HG03280 (cell line): ENCODE measurements around the gene SNRNP48.
A peak's percentile ranks its signal among the peaks of the same experiment; 100 is the strongest.

Source experiments
- ATAC-seq: cut with Tn5 transposase; IDR thresholded peaks from one replicate; pipeline ENCODE4 v1.9.1; 2021; ENCODE audit warnings: mild to moderate bottlenecking, moderate library complexity; ENCODE audit not compliant: unreplicated experiment

SNRNP48 gene, protein sequence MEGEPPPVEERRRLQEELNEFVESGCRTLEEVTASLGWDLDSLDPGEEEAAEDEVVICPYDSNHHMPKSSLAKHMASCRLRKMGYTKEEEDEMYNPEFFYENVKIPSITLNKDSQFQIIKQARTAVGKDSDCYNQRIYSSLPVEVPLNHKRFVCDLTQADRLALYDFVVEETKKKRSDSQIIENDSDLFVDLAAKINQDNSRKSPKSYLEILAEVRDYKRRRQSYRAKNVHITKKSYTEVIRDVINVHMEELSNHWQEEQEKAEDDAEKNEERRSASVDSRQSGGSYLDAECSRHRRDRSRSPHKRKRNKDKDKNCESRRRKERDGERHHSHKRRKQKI

DNA sequence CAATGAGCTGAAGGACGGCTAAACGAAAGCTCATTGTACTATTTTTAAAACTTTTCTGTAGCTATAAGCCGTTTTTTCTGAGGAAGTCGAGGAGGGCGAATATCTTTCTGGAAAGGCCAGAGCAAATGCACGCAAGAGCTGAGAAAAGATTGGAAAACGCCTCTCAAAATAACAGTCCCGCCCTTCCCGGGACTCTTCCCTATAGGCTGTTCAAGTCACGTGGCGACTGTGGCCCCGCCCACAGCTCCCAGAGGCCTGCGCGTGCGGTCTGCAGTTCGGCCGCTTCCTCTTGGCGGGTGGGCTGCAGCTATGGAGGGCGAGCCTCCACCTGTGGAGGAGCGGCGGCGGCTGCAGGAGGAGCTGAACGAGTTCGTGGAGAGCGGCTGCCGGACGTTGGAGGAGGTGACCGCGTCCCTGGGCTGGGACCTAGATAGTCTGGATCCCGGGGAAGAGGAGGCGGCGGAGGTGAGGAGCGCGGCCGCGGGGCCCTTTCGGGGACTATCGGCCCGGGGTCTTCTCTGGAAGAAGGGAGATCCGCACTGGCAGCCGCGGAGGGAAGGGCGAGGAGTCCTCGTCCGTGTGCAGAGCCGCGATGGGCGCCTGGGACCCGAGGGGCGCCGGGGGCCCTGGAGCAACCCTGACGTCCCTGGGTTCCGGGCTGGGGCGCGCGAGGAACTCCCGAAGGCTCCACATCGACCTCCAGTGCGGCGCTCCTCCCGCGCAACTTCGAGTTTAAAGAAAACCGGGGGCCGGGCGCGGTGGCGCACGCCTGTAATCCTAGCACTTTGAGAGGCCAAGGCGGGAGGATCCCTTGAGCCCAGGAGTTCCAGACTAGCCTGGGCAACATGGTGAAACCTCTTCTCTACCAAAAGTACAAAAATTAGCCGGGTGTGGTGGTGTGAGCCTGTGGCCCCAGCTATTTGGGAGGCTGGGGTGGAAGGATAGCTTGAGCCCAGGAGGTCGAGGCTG is at the start of gene SNRNP48:
Gene SNRNP48 (plus strand): TSS at position 250 of the 969 bp plus-strand sequence. CDS start 60 bp downstream, at position 310.
- peak; percentile 100 for ATAC-seq

DNA sequence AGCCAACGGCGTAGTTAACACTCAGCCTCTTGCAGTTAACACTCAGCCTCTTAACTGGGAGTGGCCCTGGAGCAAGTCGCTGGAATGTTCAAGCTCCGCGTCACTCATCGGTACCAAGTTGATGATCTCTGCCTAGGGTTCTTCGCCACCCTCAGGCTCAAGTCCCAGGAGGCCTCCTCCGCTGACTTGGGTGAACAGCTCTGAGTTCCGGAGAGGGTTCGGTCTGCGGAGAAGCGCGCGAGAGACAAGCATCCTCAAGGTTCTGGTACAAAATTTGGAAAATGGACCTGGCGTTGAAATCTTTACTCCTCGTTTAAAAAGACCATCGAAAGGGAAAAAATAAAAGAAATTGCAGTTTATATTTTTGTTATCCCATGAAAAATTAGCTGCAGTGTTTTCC is 49.4 kb upstream of the SNRNP48 start:
- ATAC-seq: no peak

DNA sequence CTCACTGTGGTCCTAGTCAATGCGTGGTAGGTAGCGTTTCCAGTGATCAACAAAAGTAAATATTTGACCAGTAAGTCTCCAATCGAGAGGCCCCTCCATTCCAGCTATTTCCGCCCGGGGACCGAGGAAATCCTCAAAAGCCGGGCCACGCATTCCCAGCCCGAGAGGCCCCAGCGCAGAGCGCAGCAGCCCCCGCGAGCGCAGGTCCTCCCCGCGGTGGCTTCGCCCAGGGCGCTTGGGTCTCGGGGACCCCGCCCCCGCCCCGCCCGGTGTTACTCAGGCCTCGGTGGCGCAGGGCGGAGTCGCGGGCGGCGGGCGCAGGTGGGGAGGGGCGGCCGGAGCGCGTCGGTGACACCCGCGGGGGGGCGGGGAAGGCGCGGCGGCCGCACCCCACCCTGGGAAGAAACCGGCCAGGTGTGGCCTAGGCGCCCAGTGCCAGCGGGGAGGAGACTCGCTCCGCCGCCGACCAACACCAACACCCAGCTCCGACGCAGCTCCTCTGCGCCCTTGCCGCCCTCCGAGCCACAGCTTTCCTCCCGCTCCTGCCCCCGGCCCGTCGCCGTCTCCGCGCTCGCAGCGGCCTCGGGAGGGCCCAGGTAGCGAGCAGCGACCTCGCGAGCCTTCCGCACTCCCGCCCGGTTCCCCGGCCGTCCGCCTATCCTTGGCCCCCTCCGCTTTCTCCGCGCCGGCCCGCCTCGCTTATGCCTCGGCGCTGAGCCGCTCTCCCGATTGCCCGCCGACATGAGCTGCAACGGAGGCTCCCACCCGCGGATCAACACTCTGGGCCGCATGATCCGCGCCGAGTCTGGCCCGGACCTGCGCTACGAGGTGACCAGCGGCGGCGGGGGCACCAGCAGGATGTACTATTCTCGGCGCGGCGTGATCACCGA is 48.6 kb upstream of the SNRNP48 start, which contains the start of gene DSP:
Gene DSP (plus strand): TSS at position 497 of the 890 bp plus-strand sequence. CDS start 245 bp downstream, at position 742.
- no peak for ATAC-seq

DNA sequence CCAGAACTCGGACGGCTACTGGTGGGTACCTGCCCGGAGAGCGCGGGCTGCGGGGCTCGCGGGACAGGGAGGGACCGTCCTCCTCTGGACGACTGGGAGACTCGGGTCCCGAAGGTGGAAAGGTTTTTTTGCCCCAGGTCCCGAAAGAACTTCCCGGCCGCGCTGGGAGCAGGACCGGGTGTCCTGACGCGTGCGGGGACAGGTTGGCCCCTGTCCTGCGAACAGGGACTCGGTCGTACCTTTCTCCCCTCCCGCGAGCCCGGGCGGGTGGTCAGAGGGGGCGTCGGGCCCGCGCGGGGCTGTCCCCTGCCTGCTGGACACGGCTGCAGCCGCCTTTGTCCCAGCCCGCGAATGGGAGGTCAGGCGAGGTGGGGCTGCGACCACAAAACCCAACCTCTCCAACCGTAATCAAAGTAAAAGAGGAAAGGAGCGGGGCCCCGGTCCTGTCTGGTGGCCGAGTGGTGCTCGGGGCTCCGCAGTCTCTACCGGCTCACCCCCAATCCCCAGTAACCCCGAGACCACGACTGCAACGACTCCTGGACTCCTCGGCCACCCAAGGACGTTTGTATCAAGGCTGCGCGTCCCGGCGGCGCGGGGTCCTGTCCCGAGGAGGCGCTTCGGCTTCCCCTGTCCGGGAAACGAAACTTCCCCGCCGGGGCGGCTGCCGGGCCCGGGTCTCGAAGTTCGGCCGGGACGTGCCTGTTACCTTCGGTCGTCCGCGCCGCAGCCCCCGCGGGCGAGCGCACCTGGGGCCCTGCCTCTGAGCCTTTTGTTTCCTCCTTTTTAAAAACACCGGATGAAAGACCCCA is 47.7 kb upstream of the SNRNP48 start:
- no peak for ATAC-seq

DNA sequence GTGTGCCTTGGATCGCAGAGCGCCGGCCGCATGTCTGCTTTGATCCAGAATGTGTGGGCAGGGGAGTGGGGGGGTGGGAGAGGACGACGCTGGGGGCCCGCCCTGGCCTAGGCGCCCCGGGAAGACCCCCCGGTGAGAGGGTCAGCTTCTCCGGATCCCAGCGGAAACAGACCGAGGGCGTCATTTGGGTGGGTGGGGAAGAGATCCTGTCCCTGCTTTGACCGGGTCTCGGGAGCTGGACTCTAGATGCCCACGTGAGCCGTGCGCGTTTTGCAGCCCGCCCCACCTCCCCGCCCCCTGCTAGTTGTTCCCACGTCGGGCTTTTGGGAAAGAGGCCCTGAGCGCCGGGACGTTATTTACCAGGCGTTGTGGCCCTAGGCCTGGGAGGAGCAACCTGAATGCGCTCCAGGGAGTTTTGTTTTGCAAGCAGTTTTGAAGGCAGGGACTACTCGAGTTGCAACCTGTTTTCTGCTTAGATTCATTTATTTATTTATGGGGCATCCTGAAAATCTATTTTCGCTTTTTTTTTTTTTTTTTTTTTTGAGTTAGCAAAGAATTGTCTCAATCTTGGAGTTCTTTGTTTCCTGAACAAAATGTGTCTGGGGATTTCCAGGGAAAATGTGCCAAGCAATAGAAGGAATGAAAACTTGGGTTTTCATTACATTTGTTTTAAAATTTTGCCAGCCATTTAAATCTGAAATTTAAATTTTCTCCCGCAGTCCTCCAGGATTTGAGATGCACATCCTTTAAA is 46.9 kb upstream of the SNRNP48 start:
- ATAC-seq: no peak

DNA sequence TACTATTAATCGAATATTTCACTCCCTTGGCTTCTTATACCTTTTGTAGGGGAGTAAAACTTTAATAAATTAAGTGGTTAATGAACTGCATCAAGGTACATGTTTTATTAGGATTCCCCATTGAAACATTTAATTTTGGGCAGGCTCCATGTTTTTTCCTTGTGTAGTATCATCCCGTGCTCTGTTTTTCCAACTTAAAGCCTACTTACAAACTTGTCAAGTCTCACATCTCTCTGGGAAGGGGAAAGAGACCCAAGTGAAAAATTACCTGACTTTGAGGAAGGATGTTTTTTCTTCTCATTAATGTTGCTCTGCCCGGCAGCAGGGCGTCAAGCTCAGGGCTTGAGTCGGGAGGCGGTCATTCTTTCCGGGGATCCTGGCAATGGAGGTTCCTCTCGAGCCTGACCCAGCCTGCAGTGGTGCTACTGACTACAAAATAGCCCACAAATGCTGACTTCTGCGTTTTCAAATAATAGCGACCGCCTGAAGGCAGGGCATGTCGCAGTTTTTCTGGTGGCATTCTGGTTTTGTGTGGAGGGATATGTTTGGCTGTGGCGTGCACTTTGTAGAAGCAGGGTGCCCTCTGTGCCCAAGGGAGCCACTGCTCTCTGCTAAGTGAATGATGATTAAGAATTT is 46.1 kb upstream of the SNRNP48 start:
- ATAC-seq: no peak

DNA sequence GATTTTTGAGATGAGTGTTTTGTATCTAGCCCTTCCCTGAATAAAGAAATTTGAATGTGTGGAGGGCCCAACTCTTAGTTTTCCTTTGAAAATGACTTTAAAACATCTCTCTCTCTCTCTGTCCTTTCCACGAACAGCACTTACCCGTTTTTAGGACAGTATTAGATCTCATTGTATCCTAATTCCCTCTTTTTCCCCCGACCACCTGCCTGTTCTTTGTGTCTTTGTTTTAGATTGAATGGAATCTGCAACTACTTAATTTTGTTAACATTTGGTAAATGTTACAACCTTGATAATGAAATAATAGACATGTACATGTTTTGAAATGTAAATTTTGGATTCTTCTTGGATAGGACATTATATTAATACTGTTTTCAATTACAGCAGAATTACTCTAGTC is 45.4 kb upstream of the SNRNP48 start:
- ATAC-seq: no peak

DNA sequence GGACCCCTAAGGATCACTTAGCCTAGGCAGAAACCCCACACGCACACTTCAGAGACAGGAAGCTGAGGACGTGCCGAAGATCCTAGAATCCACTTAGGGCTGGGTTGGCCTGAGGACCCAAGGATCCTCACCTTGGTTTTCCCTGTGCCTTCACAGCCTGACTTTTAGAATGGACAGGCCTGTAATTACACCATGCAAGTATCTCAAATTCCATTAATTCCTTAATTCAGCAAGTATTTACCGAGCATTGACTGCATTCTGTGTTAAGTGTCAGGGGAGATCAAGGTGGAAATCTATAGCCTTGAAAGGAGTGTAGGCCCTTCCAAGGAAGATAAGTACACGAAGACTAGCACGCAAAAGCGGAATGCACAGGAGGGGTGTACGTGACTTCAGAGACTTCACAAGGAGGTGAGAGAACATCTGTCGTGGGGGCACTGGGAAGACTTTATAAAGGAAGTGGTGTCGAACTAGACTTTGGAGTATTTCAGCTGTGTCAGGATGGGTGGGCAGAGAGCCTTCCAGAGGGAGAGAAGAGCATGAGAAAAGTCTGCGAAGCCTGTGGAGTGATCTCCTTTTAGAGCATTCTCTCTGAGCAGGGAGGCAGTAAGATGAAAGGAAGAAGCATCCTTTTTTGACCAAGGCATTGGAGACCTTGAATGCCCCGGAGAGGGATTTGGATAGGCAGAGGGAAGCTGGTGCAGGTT is 44.5 kb upstream of the SNRNP48 start:
- no peak for ATAC-seq

DNA sequence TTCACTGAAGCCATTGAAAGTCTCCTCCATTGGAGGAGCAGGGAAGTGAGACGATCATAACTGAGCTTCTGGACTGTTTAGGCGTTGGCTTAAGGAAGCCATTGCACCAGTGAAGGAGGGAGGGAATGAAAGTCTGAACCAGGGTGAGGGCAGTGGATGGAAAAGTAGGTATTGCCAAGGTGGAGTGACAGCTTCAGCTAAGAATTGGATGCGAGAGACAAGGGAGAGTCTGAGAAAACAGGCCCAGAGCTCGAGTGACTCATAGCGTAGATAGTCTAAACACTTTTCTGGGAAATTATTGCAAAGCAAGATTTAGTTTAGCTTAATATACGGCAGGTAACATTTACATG is 44.0 kb upstream of the SNRNP48 start:
- no peak for ATAC-seq

DNA sequence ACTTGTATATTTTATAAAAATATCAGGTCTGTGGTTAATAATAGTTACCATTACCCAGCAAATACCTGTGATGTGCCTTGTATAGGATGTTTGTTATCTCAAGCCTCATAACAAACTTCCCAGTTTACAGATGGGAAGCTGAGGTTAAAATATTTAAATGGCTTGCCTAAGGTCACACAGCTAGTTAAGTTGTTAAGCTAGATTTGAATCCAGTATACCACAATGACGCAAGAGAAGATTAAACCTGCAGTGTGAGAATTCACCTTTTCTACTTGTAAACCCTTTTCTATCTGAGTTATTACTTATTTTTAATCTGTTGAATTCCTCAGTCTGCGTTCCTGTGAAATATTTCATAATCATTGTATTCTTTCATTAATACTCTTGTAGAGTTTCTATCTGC is 43.6 kb upstream of the SNRNP48 start:
- ATAC-seq: no peak

DNA sequence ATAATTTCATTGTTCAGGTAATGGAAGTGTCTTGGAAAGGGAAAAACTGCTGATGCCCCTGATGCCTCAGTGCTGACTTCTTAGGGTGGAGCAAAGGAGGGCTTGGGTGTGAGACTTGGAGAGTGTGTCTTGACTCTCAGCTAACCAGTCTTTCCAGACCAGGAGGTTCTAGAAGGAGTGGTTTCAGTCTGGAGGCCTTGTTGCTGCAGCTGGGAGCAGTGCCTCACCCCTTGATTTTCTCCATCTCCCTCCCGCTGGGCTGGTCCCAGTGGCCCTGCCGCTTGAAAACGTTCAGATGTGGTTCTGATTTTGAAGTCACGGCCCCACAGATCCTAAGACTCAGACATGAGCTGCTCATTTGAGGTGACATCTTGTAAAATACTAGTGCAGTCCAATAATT is 43.1 kb upstream of the SNRNP48 start:
- ATAC-seq: no peak

DNA sequence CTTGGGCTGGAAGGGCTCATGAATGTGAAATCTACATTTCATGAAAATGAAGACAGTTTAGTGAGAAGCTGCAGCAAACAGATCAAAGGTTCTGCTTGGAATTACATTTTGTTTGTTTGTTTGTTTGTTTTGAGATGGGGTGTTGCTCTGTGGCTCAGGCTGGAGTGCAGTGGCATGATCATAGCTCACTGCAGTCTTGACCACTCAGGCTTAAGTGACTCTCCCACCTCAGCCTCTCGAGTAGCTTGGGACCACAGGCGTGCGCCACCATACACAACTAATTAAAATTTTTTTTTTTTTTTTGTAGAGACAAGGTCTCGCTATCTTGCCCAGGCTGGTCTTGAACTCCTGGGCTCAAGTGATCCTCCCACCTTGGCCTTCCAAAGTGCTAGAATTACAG is 42.7 kb upstream of the SNRNP48 start:
- ATAC-seq: no peak

DNA sequence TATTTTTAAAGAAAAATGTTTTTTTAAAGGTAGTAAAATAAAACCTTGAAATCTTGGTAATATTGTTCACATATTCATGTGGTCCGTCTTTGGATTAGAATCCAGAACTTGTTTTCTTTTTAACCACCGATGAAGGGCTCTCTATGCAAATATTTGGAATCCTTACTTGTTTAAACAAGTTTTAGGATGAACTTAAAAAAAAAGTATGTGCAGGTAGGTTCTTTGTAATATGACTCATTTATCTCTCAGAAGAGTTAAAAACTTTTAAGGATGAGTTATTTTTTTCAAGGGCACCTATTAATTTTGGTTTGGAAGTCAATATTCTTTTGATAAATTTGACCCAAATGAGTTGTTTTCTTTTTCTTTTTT is 39.6 kb upstream of the SNRNP48 start:
- ATAC-seq: no peak

DNA sequence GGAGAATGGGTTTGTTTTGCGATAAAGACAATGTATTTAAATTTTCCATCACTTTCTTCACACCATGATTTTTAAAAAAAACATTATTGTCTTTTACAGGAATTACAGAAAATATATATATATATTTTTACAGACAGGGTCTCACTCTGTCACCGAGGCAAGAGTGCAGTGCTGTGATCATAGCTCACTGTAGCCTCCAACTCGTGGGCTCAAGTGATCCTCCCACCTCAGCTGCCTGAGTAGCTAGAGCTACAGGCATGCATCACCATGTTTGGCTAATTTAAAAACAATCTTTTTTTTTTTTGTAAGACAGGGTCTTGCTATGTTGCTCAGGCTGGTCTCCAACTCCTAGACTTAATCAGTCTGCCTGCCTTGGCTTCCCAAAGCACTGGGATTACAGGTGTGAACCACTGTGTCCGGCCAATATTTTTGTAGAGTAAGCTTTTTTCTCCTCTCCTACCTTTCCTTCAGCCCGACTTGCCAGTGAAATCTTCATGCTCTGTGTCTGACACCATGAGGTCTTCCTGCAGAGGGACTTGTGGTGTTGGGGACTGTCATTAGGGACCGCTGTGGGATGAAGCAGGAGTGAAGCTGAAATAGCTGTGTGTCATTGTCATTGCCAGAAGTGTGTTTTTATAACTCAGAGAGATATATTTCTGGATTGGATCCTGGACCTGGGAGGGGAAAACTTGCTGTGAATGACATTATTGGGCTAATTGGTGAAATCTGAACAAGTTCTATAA is 35.3 kb upstream of the SNRNP48 start:
- ATAC-seq: no peak

DNA sequence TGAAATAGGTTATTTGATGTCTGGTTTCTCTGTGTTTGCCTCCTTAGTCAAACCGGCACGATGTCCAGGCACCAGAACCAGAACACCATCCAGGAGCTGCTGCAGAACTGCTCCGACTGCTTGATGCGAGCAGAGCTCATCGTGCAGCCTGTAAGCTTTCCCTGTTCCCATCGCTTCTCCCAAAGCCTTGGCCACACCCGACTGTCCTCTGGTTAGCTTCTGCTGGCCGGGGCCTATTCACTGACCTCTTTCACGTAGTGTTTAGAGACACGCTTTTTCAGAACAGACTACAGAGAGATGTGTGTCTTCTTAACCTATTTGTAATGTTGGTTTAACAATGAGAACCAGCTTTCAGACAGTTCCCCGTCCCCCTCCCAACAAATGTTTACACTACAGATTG is 34.3 kb upstream of the SNRNP48 start:
- ATAC-seq: no peak

DNA sequence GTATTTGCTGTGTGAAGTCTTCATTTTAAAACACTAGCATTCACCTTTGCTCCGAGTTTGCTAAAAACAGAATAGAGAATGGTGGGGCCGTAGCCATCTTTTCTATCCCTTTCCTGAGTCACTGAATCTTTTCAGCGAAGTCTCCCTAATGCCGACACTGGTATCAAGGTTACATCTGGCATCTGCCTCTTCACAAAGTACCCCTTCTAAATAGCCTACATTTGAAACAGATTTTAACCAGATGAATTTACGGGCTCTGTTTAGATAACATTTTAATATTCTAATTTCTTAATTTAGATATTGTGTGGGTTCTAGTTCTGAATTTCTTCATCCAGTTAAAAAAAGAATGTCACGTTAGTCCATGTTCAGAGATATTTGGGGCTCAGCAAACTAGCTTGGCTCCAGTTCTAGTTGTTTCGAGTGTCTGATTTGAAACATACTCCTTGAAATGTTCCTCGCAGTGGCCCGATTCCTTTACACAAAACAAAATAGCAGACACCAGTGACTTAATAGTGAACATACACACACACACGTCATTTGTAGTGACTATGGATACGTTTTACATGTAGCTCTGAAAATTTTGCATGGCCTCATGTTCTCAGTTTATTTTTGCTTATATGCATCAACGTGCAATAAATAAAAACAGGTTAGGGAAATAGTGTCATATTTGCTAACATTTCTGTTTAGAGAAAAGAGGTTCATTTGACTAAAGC is 33.4 kb upstream of the SNRNP48 start:
- no peak for ATAC-seq

DNA sequence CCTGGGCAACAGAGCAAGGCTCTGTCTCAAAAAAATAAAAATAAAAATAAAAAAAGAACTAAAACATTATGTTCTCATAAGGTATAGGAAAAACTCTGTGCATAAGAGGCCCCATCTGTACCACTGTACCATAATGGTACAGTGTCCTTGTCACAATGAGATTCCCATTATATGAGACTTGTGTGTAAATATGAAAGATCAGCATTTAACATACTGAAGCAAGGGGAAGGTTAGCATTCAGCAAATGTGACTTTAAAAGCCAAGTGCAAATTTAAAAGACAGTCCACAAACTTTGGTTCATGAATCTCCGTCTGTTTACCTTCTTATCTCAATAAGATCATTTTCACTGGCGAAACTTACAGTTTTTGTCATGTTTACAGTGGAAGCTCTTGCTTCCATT is 32.3 kb upstream of the SNRNP48 start:
- no peak for ATAC-seq
